ENCODE results near the gene WDR7. TPM values are rescaled to one million over a fixed set of nuclear protein-coding genes. Genes with fewer than 3 reads are reported as not detected.

Gene WDR7
- total and polyA plus RNA-seq, 10 of the 15 experiments (the other 5 are each of a cell fraction or from before 2014, with no cell fraction given), result 2.8 to 16.5 (median 11.7) TPM

DNA sequence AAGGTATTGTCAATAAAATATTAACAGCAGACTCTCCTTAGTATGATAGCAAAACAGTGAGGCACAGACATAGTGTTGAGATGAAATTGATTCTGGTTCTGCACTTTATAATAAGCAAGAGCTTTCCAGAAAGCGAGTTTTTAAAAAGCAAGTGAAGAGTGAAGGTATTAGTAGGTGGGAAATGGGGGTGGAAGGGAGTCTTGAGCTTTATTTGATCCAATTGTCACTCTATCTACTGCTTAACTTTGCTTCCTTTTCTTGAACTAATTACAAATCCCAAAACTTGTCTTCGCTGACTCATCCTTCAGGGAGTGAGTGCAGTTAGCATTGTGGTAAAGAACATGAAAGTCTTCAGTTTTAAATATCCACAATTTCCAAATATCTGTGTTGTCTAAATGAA is 375.2 kb downstream of the WDR7 start:
- no peak overlapping the region for H3K4me3 ChIP-seq
- no TSS peak for BruUV-seq (replicated peaks)
- ATAC-seq (no peak), FAIRE-seq (no peak), DNase-seq (ENCODE audit: low read depth, low spot score) (no peak)
- no peaks in the 10 kb centered on the region; a peak in 3 of 4 replicates for H3K36me3 ChIP-seq (ENCODE audit: control insufficient read depth in 2 of 2, insufficient read depth in 2 of 2, low read length in 1 of 2)
- no peaks in the 10 kb centered on the region for H4K20me1 ChIP-seq (ENCODE audit: control insufficient read depth, insufficient read depth)
- in situ Hi-C loops (cut with MboI), result no loop called here
- SMC1A ChIA-PET (ENCODE audit: uncharacterized antibody, unreplicated experiment), result interaction anchor here (0.9 to 1.8 kb wide), 3 partner anchors 30 to 123 kb away, joined by 3 to 5 read pairs (median 4); no protein-coding TSS in a partner anchor
- H3K79me2 ChIP-seq (ENCODE audit: control insufficient read depth, insufficient read depth, low read length), result no peaks in the 10 kb centered on the region
- RAD21 ChIA-PET (ENCODE audit: unreplicated experiment), result interaction anchor here (2.7 kb wide), 1 partner anchor 157 kb away, joined by 11 read pairs; no protein-coding TSS in a partner anchor
- intact Hi-C loops (cut with micrococcal nuclease; ENCODE audit: unreplicated experiment), result no loop called here
- CTCF ChIA-PET, result interaction anchor here (2.2 kb wide), 1 partner anchor 157 kb away, joined by 7 read pairs; no protein-coding TSS in a partner anchor
- no peak overlapping the region for H3K27ac ChIP-seq (ENCODE audit: control insufficient read depth, insufficient read depth)
- TF ChIP-seq CBX3 (IDR thresholded peaks at IDR 0.05; ENCODE audit: borderline replicate concordance, low read depth) (no peak), FOXK2 (IDR thresholded peaks at IDR 0.05) (no peak), EZH2 (IDR thresholded peaks at IDR 0.05; ENCODE audit: borderline replicate concordance, control insufficient read depth, low read depth, low read length) (no peak), NBN (IDR thresholded peaks at IDR 0.05) (no peak), FOS (IDR thresholded peaks at IDR 0.05; ENCODE audit: borderline replicate concordance, extremely low read depth, insufficient read length) (no peak), EP300 (IDR thresholded peaks at IDR 0.05; ENCODE audit: borderline replicate concordance in 1 of 2, control insufficient read depth in 1 of 2, low read depth in 2 of 2, low read length in 2 of 2) (no peak)
- TF ChIP-seq, protein P1, sequence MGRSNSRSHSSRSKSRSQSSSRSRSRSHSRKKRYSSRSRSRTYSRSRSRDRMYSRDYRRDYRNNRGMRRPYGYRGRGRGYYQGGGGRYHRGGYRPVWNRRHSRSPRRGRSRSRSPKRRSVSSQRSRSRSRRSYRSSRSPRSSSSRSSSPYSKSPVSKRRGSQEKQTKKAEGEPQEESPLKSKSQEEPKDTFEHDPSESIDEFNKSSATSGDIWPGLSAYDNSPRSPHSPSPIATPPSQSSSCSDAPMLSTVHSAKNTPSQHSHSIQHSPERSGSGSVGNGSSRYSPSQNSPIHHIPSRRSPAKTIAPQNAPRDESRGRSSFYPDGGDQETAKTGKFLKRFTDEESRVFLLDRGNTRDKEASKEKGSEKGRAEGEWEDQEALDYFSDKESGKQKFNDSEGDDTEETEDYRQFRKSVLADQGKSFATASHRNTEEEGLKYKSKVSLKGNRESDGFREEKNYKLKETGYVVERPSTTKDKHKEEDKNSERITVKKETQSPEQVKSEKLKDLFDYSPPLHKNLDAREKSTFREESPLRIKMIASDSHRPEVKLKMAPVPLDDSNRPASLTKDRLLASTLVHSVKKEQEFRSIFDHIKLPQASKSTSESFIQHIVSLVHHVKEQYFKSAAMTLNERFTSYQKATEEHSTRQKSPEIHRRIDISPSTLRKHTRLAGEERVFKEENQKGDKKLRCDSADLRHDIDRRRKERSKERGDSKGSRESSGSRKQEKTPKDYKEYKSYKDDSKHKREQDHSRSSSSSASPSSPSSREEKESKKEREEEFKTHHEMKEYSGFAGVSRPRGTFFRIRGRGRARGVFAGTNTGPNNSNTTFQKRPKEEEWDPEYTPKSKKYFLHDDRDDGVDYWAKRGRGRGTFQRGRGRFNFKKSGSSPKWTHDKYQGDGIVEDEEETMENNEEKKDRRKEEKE (IDR thresholded peaks at IDR 0.05), result no peak
- H3K4me2 ChIP-seq (ENCODE audit: control insufficient read depth, insufficient read depth), result no peak overlapping the region
- no peaks in the 10 kb centered on the region for H3K9me3 ChIP-seq (replicated peaks; ENCODE audit: control insufficient read depth, insufficient read depth, low read length)
- WGBS (ENCODE audit: insufficient coverage, insufficient replicate concordance, low lambda C conversion rate, missing lambda C conversion rate), result 98% methylated on average over 2 of the region's 2 CpGs
- H3K9ac ChIP-seq (ENCODE audit: control insufficient read depth, insufficient read depth, low read length), result no peak overlapping the region
- no peaks in the 10 kb centered on the region for H3K4me1 ChIP-seq (ENCODE audit: control insufficient read depth, insufficient read depth, low read length)
- H2AFZ ChIP-seq (ENCODE audit: control insufficient read depth, low read depth, low read length), result no peak overlapping the region
- H3K27me3 ChIP-seq (replicated peaks in 1 of 2; ENCODE audit: control insufficient read depth in 2 of 2, insufficient read depth in 2 of 2, low read length in 1 of 2), result no peaks in the 10 kb centered on the region
- POLR2A ChIA-PET, result no interaction called here
